SIG-M5 (cell line): ENCODE results near the gene SAMD9.
"Not testable (repeated sequence)": the region's sequence is repeated elsewhere in the genome, so short reads cannot be mapped to it uniquely, and the experiment has no call there.

Experiments used
- DNase-seq: peaks from one replicate; lab custom pipeline; 2025; lab: John Stamatoyannopoulos, UW

The SAMD9 gene

DNA sequence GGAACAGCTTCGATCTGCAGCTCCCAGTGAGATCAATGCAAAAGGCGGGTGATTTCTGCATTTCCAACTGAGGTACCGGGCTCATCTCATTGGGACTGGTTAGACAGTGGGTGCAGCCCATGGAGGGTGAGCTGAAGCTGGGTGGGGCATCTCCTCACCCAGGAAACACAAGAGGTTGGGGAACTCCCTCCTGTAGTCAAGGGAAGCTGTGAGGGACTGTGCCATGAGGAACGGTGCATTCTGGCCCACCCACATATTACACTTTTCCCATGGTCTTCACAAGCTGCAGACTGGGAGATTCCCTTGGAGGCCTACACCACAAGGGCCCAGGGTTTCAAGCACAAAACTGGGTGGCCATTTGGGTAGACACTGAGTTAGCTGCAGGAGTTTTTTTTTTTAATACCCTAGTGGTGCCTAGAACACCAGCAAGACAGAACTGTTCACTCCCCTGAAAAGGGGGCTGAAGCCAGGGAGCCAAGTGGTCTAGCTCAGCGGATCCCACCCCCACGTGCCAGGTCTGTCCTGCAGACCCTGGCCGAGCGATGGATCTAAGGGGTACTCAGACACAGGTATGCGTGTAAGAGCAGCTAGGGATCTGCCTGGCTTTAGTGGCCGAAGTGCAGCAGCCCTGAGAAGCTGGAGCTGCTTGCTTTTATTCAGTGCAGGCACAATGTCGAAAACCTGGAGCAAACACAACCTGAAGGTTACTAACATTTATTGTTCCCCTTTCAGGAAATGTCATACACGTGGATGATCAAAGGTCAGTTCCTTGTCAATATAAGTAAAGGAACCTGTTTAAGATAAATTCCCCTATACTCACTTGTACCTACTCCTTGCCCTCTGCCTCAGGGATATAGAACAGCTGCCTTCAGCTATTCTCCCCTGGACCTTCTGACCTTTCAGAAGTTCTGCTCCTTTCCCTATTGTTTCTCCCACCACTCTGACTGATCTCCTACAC lies 3.1 kb upstream of the SAMD9 start:
- no peak for DNase-seq

DNA sequence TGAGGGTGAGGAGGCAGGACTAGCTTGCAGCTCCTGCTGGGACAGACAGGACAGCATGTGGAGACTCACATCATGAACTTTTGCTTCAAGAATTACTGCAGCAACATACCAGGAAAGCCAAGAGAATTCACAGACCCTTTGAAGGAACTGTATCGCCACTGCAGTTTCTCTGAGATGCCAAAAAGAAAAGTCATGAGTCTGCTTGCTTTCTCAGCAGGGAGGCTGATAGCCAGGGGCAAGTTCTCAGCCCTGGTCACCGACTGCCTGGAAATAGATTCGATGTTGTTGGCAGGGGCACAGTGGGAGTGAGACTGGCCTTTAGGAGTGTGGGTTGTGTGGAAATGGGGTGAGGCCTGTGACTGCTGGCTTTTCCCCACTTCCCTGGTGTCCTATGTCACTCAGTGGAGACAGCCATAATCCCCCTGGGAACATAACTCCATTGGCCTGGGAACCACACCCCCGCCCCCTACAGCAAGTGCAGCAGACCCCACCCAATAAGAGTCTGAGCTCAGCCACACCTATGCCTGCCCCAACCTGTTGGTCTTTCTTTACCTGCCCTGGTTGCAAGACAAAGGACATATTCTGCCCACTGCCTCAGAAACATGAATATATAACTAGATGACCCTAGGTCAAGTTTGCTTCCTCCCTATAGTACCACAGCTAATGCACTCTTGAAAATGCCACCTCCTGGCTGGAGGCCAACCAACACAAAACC lies 1.6 kb upstream of the SAMD9 start:
- no peak for DNase-seq

DNA sequence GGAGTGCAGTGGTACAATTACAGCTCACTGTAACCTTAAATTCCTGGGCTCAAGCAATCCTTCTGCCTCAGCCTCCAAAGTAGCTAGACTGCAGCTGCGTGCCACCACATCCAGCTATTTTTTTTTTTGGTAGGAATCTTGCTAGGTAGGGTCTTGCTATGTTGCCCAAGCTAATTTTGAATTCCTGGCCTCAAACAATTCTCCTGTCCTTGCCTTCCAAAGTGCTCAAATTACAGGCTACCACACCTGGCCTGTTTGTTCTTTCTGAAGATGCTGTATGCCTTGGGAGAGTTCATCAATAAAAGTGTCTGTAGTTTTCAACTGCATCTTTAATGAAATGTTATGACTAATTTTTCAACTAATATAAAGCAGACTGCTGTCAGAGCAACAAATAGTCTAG lies 452 bp downstream of the SAMD9 start:
- no peak for DNase-seq

DNA sequence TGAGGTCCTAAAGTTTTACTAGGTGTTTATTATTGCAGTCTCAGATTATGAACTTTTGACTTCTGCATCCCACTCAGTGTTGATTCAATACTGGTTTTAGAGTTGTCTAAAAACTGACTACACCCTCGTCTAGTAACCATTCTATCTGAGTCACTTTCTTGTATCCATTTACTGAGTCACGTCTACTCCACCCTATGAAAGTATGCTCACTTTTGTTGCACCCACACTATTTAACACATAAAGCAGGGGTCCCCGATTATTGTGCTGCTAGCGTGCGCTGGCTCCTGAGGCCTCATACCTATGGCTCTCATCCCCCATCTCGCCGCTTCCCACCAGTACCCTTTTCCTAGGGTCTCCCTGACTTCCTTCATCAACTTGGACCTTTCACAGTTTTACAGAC lies 2.0 kb downstream of the SAMD9 start:
- no peak for DNase-seq

DNA sequence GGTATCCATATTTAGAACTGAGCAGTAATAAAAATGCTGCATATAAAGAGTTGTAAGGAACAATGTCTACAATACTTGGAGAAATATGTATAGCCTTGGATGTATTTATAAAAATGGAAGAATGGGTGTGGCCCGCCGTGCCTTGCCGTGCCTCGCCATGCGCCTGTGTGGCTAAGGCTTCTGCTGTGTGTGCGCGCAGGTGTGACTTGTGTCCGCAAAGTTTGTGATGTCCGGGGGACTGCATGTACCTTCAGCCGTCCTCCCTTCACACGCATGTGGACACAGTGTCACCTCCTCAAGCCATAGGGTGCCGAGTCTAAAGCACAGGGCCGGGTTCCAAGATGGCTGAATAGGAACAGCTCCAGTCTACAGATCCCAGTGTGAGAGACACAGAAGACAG lies 9.8 kb downstream of the SAMD9 start:
- no peak for DNase-seq

DNA sequence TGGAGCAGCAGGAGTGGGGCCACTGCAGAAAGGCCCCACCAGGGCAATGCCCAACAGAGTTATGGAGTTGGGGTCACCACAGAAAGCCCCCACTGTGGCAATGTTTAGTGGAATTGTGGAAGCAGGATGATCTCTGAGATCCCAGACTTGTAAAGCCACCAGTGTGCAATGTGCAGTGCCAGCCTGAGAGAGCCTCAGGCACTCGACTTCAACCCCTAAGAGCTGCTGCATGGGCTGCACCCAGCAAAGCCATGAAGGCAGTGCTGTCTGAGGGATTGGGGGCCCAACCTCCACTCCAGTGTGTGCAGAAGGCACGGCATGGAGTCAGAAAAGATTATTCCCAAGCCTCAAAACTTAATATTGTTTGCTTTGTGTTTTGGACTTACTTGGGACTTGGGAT lies 20.4 kb downstream of the SAMD9 start:
- DNase-seq, result no peak

DNA sequence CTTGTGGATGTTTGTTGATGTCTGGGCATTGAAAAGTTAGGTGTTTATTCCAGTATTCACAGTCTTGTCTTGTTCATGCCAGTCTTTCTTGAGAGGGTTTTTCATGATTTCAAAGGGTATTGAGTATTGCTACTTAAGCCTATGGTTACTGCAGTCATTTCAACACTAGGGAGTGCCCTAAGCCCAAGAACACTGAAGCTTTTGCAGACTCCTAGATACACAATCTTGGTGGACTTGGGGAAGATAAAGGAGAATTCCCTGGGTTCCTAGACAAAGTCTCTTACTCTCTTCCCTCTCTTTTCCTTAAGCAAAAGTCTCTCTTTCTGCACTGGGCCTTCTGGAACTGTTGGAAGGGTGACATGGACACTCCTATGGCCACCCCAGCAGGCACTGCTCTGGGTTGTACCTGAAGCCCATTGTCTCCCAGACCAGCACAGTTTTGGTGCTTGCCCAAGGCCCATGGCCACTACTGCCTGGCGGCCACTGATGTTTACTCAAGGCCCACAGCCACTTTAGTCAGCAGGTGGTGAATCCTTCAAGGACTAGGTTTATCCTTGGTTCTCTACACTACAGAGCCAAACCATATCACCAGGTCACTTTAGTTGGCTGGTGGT lies 24.9 kb downstream of the SAMD9 start:
- no peak for DNase-seq

DNA sequence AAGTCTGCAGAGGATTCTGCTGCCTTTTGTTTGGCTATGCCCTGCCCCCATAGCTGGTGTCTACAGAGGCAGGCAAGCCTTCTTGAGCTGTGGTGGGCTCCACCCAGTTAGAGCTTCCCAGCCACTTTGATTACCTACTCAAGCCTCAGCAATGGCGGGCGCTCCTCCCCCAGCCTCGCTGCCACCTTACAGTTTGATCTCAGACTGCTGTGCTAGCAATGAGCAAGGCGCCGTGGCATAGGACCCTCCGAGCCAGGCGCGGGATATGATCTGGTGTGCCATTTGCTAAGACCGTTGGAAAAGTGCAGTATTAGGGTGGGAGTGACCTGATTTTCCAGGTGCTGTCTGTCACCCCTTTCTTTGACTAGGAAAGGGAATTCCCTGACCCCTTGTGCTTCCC lies 44.4 kb downstream of the SAMD9 start:
- DNase-seq, result not testable (repeated sequence)

DNA sequence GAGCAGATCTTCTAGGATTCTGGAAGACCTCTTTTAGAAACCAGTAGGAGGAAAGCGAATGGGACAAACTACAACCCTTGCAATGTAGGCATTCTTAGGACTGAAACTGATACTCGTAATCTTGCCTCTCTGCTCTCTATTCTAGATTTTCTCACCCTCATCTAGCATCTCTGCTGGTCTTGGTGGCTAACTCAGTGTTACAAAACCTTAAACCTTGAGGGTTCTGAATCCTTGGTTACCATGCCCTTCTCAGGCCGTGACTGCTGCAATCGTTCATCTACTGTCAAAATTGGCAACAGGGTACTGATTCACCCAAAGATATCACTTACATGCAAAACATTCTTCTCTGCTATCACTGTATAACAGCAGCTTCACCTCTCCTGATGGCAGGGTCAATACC lies 55.2 kb downstream of the SAMD9 start:
- DNase-seq, result no peak

DNA sequence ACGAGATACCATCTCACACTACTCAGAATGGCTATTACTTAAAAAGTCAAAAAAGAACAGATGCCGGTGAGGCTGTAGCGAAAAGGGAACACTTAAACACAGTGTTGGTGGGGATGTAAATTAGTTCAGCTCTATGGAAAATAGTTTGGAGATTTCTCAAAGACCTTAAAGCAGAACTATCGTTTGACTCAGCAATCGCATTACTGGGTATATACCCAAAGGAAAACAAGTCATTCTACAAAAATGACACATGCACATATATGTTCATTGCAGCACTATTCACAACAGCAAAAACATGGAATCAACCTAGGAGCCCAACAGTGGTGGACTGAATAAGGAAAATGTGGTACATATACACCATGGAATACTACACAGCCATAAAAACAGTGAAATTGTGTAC lies 56.9 kb downstream of the SAMD9 start:
- no peak for DNase-seq

DNA sequence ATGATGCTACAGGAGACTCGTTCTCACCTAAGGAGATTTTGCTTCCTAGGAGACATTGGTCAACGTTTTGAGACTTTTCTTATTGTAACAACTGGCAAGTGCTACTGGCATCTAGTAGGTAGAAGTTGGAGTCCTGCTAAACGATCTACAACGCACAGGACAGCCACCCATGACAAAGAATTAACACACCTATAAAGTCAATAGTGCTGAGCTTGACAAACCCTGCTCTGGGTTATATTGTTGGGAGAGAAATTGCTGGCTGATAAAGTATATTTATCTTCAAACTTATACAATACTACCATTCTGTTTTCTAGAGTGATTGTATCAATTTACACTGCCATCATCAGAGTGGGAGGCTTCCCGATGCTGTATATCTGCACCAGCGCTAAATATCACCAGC lies 57.8 kb downstream of the SAMD9 start:
- no peak for DNase-seq

DNA sequence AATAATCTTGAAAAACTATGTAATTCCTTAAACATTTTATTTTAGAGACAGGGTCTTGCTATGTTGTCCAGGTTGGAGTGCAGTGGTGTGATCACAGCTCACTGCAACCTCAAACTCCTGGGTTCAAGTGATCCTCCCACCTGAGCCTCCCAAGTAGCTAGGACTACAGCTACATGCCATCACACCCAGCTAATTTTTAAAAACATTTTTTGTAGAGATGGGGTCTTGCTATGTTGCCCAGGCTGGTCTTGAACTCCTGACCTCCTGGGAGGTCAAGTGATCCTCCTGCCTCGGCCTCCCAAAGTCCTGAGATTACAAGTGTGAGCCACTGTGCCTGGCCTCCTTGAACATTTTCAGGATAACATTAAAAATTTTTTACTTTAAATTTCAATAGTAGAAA lies 61.2 kb downstream of the SAMD9 start:
- DNase-seq, result not testable (repeated sequence)

DNA sequence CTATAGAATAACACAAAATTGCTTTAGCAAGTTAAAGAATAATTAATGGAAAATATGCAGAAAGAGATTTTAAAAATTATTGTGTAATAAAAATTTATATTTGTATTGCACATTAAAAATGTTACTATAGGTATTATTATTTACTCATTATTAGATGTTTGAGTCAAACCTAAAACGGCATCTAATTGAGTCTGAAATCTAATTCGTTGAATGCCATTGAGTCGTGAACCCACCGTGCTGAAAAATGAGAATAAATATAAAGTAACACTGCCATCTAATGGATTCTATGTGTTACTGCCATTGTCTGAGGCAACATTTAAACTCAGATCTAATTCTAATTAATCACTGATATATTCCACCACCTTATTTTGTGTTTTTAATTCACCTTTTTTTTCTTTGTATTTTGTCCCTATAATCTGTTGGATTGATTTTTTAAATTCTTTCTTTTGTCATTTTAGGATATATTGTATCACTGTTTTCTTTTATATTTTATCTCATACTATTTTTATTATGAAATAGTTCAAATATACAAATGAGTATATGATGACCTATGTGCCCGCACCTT lies 62.2 kb downstream of the SAMD9 start:
- no peak for DNase-seq

DNA sequence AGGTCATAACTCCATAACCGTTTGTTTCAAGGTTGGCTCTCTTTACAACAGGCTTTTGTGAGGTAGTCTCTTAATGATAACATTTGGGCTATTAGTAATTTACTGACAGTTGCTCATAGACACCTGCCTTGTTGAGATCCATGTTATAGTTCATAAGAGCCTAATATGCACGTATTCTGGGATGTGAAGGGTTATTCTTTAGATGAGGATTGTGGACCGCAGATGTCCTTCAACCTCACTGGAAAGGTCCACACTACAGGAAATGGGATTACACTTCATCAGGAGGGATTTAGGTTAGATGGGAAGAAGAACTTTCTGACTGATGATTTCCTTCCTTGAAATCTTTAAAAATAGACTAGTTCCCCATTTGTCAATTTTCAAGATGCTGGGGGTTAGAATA lies 62.8 kb downstream of the SAMD9 start:
- DNase-seq, result no peak

DNA sequence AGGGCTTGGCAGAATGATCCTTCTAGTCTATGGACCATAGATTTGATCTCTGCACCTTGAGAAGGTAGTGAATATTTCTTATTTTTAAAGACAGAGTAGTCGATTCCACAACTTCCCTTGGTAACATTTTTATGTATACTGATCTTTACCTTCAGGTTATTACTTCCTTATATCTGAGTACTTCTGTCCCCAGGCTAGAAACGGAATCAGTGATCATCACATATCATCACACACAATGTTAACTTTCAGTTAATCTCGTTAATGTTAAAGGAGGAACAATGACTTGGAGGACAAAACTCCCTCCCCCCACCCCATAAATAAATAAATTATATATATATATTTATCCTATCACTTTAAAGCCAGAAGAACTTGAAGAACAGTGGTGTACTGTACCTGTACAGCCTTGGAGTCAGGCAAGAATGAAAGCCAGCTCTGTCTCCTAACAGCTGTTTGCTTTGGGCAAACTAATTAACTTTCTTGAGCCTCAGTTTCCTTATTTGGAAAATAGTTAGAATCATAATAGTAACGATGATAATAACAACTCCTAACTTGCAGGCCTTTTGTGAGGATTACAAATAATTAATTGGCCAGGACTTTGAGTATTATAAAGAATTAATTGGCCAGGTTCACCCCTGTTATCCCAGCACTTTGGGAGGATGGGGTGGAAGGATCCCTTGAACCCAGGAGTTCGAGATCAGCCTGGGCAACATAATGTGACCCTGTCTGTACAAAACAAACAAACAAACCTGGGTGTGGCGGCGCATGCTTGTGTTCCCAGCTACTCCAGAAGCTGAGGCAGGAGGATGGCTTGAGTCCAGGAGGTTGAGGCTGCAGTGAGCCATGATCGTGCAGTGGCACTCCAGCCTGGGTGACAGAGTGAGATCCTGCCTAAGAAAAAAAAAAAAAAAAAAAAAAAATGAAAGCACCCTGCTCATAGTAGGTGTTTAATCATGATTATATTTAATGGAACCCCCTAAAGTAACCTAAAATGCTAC lies 63.5 kb downstream of the SAMD9 start:
- no peak for DNase-seq

DNA sequence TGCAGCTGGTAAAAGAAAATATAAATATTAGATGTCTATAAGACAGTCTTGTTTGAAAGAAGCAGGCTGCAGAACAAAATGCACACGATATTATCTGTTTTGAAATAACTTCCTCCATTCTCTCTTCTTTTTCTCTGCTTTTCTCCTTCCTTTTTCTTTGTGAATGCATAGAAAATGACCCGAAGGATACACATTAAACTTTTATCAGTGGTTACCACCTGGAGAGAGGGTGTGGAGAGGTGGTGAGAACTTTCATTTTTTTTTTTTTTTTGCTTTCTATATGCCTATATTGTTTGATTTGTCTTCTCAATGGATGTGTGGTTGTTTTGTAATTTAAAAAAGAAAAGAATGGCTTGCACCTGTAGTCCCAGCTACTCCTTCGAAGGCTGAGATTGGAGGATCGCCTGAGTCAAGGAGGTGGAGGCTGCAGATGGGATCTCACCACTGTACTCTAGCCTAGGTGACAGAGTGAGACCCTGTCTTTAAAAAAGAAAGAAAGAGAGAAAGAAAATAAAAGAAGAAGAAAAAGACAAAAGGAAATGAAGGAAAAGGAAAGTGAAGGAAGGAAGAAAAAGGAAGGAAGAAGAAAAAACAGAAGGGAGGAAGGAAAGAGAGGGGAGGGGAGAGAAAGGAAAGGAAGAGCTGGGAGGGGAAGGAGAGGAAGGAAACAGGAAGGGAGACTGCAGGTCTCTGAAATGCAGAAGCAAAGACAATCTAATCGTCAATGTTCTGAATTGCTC lies 64.4 kb downstream of the SAMD9 start:
- DNase-seq, result no peak

DNA sequence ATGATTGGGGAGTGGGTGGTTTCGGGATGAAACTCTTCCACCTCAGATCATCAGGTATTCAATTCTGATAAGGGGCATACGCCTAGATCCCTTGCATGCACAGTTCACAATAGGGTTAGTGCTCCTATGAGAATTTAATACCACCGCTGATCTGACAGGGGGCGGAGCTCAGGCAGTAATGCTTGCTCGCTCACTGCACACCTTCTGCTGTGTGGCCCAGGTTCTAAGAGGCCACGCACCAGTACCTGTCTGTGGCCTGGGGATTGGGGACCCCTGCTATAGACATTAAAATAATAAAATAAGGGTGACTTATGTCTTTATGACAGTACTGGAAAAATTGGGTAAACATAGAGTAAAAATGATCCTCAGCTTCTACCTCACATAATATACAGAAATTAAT lies 66.1 kb downstream of the SAMD9 start:
- no peak for DNase-seq
